ENCODE measurements around the gene RAB40C. TPM values are rescaled to one million over a fixed set of nuclear protein-coding genes. Genes with fewer than 3 reads are reported as not detected.
"Not testable (repeated sequence)": the region's sequence is repeated elsewhere in the genome, so short reads cannot be mapped to it uniquely, and the experiment has no call there.

RAB40C gene
- total RNA-seq, 1 donor from 2014 or later = 19.4 TPM

- no peak for DNase-seq (ENCODE audit: low spot score)
These were observed 4.5 kb upstream of the RAB40C start for GRCh38 chr16:585351-585750.

GRCh38 chr16:586047-586644, 3.7 kb upstream of the RAB40C start:
- DNase-seq (ENCODE audit: low spot score) = no peak
- intact Hi-C loops (cut with DNase I) = loop anchor here (5.0 kb wide), 2 partner anchors 56 to 76 kb away; partner anchors contain the start of gene MCRIP2

More at GRCh38 chr16:585351-585750, 4.5 kb upstream of the RAB40C start:
- intact Hi-C loops (cut with DNase I) = loop anchor here (5.0 kb wide), 2 partner anchors 57 to 77 kb away; partner anchors contain the start of gene MCRIP2

GRCh38 chr16:586645-587590, 2.9 kb upstream of the RAB40C start:
- intact Hi-C loops (cut with DNase I) = loop anchor here (5.0 kb wide), 2 partner anchors 55 to 75 kb away; partner anchors contain the start of gene MCRIP2

GRCh38 chr16:588639-588888, 1.3 kb upstream of the RAB40C start:
- DNase-seq (ENCODE audit: low spot score) = no peak
- intact Hi-C loops (cut with DNase I) = loop anchor here (5.0 kb wide), 2 partner anchors 54 to 74 kb away; partner anchors contain the start of gene MCRIP2

More at GRCh38 chr16:586645-587590, 2.9 kb upstream of the RAB40C start:
- no peak for DNase-seq (ENCODE audit: low spot score)

- DNase-seq (ENCODE audit: low spot score) = peak; percentile 99
- intact Hi-C loops (cut with DNase I) = loop anchor here (5.0 kb wide), 2 partner anchors 53 to 73 kb away; partner anchors contain the start of gene MCRIP2
These were observed 793 bp upstream of the RAB40C start for GRCh38 chr16:588889-589657.

- intact Hi-C loops (cut with DNase I) = no loop called here
- DNase-seq (ENCODE audit: low spot score) = no peak
These were observed 435 bp downstream of the RAB40C start for GRCh38 chr16:590188-590814.

- DNase-seq (ENCODE audit: low spot score) = no peak
- intact Hi-C loops (cut with DNase I) = no loop called here
These were observed 942 bp downstream of the RAB40C start for GRCh38 chr16:590815-591200.

- intact Hi-C loops (cut with DNase I) = no loop called here
- DNase-seq (ENCODE audit: low spot score) = no peak
These were observed 1.4 kb downstream of the RAB40C start for GRCh38 chr16:591231-591630.

- intact Hi-C loops (cut with DNase I) = no loop called here
- DNase-seq (ENCODE audit: low spot score) = no peak
These were observed 2.1 kb downstream of the RAB40C start for GRCh38 chr16:591892-592517.

GRCh38 chr16:592518-593306, 2.8 kb downstream of the RAB40C start:
- intact Hi-C loops (cut with DNase I) = no loop called here
- no peak for DNase-seq (ENCODE audit: low spot score)

- intact Hi-C loops (cut with DNase I) = no loop called here
These were observed 3.5 kb downstream of the RAB40C start for GRCh38 chr16:593406-593805.

GRCh38 chr16:593807-594206, 3.9 kb downstream of the RAB40C start:
- no peak for DNase-seq (ENCODE audit: low spot score)
- intact Hi-C loops (cut with DNase I) = no loop called here

More at GRCh38 chr16:593406-593805, 3.5 kb downstream of the RAB40C start:
- DNase-seq (ENCODE audit: low spot score) = no peak

GRCh38 chr16:595094-595528, 5.2 kb downstream of the RAB40C start:
- intact Hi-C loops (cut with DNase I) = no loop called here
- DNase-seq (ENCODE audit: low spot score) = no peak

GRCh38 chr16:595942-596735, 6.3 kb downstream of the RAB40C start:
- intact Hi-C loops (cut with DNase I) = no loop called here
- no peak for DNase-seq (ENCODE audit: low spot score)

- intact Hi-C loops (cut with DNase I) = no loop called here
- no peak for DNase-seq (ENCODE audit: low spot score)
These were observed 6.8 kb downstream of the RAB40C start for GRCh38 chr16:596736-597060.

- intact Hi-C loops (cut with DNase I); DNase-seq (ENCODE audit: low spot score): not testable (repeated sequence)
These were observed 7.8 kb downstream of the RAB40C start for GRCh38 chr16:597655-598054.

- DNase-seq (ENCODE audit: low spot score) = no peak
- intact Hi-C loops (cut with DNase I) = no loop called here
These were observed 9.2 kb downstream of the RAB40C start for GRCh38 chr16:598823-599739.

Data from cardiac septum (tissue), 1 donor.